Keratinocyte (primary cell): ENCODE results near the gene ZNF629.

ENCODE experiments used
- EZH2 ChIP-seq: IDR thresholded peaks from one replicate; pipeline ENCODE4 v1.6.1; 2012; ENCODE audit warnings: inconsistent platforms, mild to moderate bottlenecking, low read length, moderate library complexity
- TF ChIP-seq, protein P1 (sequence below), 3 experiments: IDR thresholded peaks in 1 of 3; conservative IDR thresholded peaks in 1 of 3; optimal IDR thresholded peaks in 1 of 3; 2 replicates in 2 of 3; 3 replicates in 1 of 3; pipeline versions ENCODE3 to v1.5.1; 2011; ENCODE audit warnings: low read length in 3 of 3, mild to moderate bottlenecking in 3 of 3, moderate library complexity in 2 of 3, control low read depth in 1 of 3, inconsistent platforms in 1 of 3; ENCODE audit not compliant: insufficient read depth in 2 of 3; ENCODE audit errors: extremely low read depth in 1 of 3

DNA sequence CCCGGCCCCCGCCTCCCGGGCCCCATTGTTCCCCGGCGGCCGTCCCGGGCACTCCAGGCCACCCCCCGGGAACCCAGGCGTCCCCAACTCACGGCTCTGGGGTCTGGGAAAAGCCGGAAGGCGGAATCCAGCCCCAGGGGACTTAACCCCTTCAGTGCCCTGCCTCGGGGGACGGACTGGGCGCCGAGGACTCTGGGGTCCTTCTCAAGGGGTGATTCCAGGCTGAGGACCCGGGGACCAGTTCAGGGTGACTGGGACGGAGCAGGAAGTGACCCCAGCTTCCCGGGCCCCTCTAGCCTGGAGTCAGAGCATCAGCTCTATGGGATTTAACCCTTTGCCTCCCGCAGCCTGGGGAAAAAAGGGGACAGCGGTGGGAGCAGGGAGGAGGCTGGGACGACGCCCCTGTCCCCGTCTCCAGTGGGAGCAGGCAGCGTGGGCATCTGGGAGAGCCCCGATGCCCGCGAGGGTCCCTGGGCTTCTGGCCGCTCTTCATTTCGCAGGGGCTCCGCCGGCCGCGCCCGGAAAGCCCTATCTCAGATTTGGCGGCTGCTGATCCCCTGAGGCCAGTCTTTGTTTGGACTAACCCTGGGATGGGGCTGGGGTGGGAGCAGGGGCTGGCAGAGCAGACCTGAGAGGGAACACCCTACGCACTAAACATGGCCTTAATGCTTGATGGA, at the start of gene ZNF629:
- TF ChIP-seq, protein P1, sequence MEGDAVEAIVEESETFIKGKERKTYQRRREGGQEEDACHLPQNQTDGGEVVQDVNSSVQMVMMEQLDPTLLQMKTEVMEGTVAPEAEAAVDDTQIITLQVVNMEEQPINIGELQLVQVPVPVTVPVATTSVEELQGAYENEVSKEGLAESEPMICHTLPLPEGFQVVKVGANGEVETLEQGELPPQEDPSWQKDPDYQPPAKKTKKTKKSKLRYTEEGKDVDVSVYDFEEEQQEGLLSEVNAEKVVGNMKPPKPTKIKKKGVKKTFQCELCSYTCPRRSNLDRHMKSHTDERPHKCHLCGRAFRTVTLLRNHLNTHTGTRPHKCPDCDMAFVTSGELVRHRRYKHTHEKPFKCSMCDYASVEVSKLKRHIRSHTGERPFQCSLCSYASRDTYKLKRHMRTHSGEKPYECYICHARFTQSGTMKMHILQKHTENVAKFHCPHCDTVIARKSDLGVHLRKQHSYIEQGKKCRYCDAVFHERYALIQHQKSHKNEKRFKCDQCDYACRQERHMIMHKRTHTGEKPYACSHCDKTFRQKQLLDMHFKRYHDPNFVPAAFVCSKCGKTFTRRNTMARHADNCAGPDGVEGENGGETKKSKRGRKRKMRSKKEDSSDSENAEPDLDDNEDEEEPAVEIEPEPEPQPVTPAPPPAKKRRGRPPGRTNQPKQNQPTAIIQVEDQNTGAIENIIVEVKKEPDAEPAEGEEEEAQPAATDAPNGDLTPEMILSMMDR (optimal IDR thresholded peaks at IDR 0.05 in 1 of 3, IDR thresholded peaks at IDR 0.05 in 1 of 3, conservative IDR thresholded peaks at IDR 0.05 in 1 of 3; ENCODE audit: extremely low read depth in 1 of 3, insufficient read depth in 2 of 3, low read length in 3 of 3) = no peak
- no peak for TF ChIP-seq EZH2
